Upper lobe of right lung (tissue), 1 donor: Measurements from ENCODE around the gene TSSK6. TPM values are rescaled to one million over a fixed set of nuclear protein-coding genes. Genes with fewer than 3 reads are reported as not detected.

Source experiments
- ATAC-seq: fragments of 200-7000 bp; cut with Tn5 transposase; one replicate; pipeline ENCODE4 v1.9.1; 2020; ENCODE audit warnings: mild to moderate bottlenecking, moderate library complexity
- DNase-seq: peaks from one replicate; pipeline ENCODE4 v3.0.0-alpha.2; 2020
- H3K27ac ChIP-seq: fragments of 200-600 bp; one replicate; pipeline ENCODE4 v1.8.0; 2022
- H3K27me3 ChIP-seq: fragments of 200-600 bp; one replicate; pipeline ENCODE4 v1.8.0; 2022; ENCODE audit warnings: mild to moderate bottlenecking
- H3K36me3 ChIP-seq: fragments of 200-600 bp; one replicate; pipeline ENCODE4 v1.8.0; 2022
- H3K4me1 ChIP-seq: fragments of 200-600 bp; one replicate; pipeline ENCODE4 v1.8.0; 2022
- H3K4me3 ChIP-seq: fragments of 200-600 bp; one replicate; pipeline ENCODE4 v1.8.0; 2022; ENCODE audit warnings: mild to moderate bottlenecking
- H3K9me3 ChIP-seq: fragments of 200-600 bp; one replicate; pipeline ENCODE4 v1.8.0; 2022
- CTCF ChIP-seq: fragments of 200-600 bp; IDR thresholded peaks from one replicate; pipeline ENCODE4 v1.8.0; 2022; ENCODE audit warnings: antibody characterized with exemption
- intact Hi-C: fragments of 100-400 bp; cut with DNase I; formaldehyde crosslinking; loops from one replicate; pipeline ENCODE4 v1.11.0; 2022
- total RNA-seq: library from RNA; stranded (reverse); fragmentation: NEBNext Ultra II Directional; extraction: Animal tissue kit (Norgen Biotek cat#: 25700); gene quantifications from one replicate; pipeline ENCODE4 v1.2.1, GENCODE V29; 2021
- donor health status: DM: no; HTN: yes; CAD: no; lungs with severe emphysema.

TSSK6 gene
- total RNA-seq, 1 donor from 2014 or later, result 1.8 TPM

DNA sequence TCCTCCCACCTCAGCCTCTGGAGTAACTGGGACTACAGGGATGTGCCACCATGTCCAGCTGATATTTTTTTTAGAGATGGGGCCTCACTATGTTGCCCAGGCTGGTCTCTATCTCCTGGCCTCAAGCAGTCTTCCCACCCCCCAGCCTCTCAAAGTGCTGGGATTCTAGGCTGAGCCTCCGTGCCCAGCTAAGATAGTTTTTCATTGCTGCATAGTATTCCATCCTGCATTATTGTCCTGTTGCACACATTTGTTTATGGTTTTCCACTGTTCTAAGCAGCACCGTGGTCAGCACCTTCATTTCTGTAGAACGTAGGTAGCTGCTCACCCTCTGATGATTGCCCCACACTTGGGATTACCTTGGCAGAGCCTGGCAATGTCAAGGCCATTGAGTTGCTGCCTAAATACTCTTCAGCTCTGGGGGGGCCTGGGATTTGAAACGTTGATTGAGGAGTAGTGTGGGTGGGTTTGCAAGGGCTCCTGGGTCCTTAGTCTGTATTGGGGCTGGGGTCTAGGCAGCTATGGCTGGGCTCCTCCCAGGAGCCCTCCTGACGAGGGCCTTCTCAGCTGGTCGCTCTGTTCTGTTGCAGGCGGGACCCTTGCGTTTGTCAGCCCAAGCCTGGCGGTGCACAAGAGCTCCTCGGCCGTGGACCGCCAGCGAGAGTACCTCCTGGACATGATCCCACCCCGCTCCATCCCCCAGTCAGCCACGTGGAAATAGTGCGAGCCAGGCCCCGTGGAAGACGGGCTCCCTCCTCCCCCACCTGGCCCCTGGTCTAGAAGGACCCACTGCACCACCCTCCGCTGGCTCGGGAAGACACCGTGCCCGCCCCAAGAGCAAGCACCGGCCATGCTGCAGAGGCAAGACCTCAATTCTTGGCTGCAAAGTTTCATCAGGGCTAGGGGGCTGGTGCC lies 10.3 kb downstream of the TSSK6 start:
- no peak for TF ChIP-seq CTCF
- Histone ChIP-seq H3K27ac (no peak overlapping the region), H3K4me3 (no peak overlapping the region), H3K4me1 (no peaks in the 10 kb centered on the region), H3K36me3 (peaks cover 72% of the 10 kb centered on the region), H3K27me3 (no peaks in the 10 kb centered on the region), H3K9me3 (no peaks in the 10 kb centered on the region)
- no peak for ATAC-seq
- intact Hi-C loops, result no loop called here
- DNase-seq, result no peak

GRCh38 chr19:19502808-19503602 lies 12.3 kb downstream of the TSSK6 start:
- intact Hi-C loops, result no loop called here
- no peaks in the 10 kb centered on the region for H3K27me3 ChIP-seq
- H3K27ac ChIP-seq, result no peak overlapping the region
- H3K36me3 ChIP-seq, result peaks cover 92% of the 10 kb centered on the region
- peak; percentile 77 for ATAC-seq
- H3K4me3 ChIP-seq, result no peak overlapping the region
- TF ChIP-seq CTCF, result no peak
- H3K9me3 ChIP-seq, result no peaks in the 10 kb centered on the region
- no peak for DNase-seq
- no peaks in the 10 kb centered on the region for H3K4me1 ChIP-seq

GRCh38 chr19:19502281-19502680 lies 13.1 kb downstream of the TSSK6 start:
- Histone ChIP-seq H3K36me3 (peaks cover 94% of the 10 kb centered on the region), H3K4me3 (no peak overlapping the region), H3K27me3 (no peaks in the 10 kb centered on the region), H3K9me3 (no peaks in the 10 kb centered on the region), H3K4me1 (no peaks in the 10 kb centered on the region), H3K27ac (no peak overlapping the region)
- intact Hi-C loops, result no loop called here
- DNase-seq (no peak), ATAC-seq (no peak)
- no peak for TF ChIP-seq CTCF

GRCh38 chr19:19501798-19502197 lies 13.6 kb downstream of the TSSK6 start:
- Histone ChIP-seq H3K27ac (no peak overlapping the region), H3K4me3 (no peak overlapping the region), H3K27me3 (no peaks in the 10 kb centered on the region), H3K9me3 (no peaks in the 10 kb centered on the region), H3K4me1 (no peaks in the 10 kb centered on the region), H3K36me3 (peaks cover 95% of the 10 kb centered on the region)
- intact Hi-C loops, result no loop called here
- no peak for TF ChIP-seq CTCF
- DNase-seq (no peak), ATAC-seq (no peak)

DNA sequence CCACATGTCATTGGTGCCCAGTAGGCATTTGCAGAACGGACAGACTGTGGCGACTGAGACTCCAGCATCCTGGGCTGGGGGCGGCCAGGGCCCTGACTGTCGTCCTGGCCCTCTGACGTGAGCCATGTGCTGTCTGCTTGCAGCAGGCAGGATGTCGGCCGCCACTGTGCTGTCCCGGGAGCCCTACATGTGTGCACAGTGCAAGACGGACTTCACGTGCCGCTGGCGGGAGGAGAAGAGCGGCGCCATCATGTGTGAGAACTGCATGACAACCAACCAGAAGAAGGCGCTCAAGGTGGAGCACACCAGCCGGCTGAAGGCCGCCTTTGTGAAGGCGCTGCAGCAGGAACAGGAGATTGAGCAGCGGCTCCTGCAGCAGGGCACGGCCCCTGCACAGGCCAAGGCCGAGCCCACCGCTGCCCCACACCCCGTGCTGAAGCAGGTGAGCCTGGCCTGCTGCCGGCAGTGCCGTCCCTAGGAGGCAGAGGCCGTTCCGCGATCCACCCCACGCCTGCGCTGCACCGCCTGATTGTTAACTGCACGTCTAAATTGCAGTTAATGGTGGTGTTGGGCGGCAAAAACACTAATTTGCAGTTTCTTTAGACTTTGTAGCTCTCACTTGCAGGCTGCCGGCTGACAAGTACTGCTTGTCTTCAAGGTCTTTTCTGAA lies 14.2 kb downstream of the TSSK6 start:
- Histone ChIP-seq H3K4me1 (no peaks in the 10 kb centered on the region), H3K27ac (no peak overlapping the region), H3K27me3 (no peaks in the 10 kb centered on the region), H3K9me3 (no peaks in the 10 kb centered on the region), H3K36me3 (peaks cover 95% of the 10 kb centered on the region), H3K4me3 (no peak overlapping the region)
- ATAC-seq (no peak), DNase-seq (no peak)
- no peak for TF ChIP-seq CTCF
- intact Hi-C loops, result no loop called here
